SK-N-SH (cell line): ENCODE measurements around the gene EMP1. TPM values are rescaled to one million over a fixed set of nuclear protein-coding genes. Genes with fewer than 3 reads are reported as not detected.
A peak's percentile ranks its signal among the peaks of the same experiment; 100 is the strongest.

ENCODE experiments used
- CTCF ChIA-PET: fragments of 300-600, 350-600 bp; formaldehyde crosslinking; extraction: SDS; loops from one replicate; lab custom pipeline; 2021; lab: Yijun Ruan, JAX
- POLR2A ChIA-PET: fragments of 350-600 bp; sonication (Branson Sonifier 250); formaldehyde crosslinking; extraction: SDS; loops from one replicate; lab custom pipeline; 2020; ENCODE audit warnings: antibody characterized with exemption, inconsistent platforms; lab: Yijun Ruan, JAX
- DNase-seq: peaks from one replicate; pipeline ENCODE4 v3.0.0; 2012
- H2AFZ ChIP-seq: fragments of 200-600 bp; sonication (generic); 2 replicates; pipeline ENCODE4 v1.8.1; 2016; ENCODE audit warnings: antibody characterized with exemption, mild to moderate bottlenecking, low read depth
- H3F3A ChIP-seq: fragments of 200-600 bp; sonication (generic); replicated peaks from 2 replicates; pipeline ENCODE3; 2016; ENCODE audit warnings: antibody characterized with exemption, mild to moderate bottlenecking; ENCODE audit not compliant: insufficient read depth
- H3K27ac ChIP-seq, 2 experiments: fragments of 200-500 bp in 1 of 2; fragments of 200-600 bp in 1 of 2; sonication (Bioruptor generic) in 1 of 2; sonication (generic), shearing (Covaris generic) in 1 of 2; 2 replicates each; pipeline versions ENCODE4 v1.5.1 to v1.6.1; 2014 to 2016; ENCODE audit warnings: low read depth in 2 of 2, inconsistent platforms in 1 of 2, low read length in 1 of 2, mild to moderate bottlenecking in 1 of 2, mixed read lengths in 1 of 2
- H3K27me3 ChIP-seq: fragments of 200-600 bp; sonication (generic), shearing (Covaris generic); 2 replicates; pipeline ENCODE4 v1.6.1; 2016; ENCODE audit warnings: mixed run types; ENCODE audit not compliant: insufficient read depth
- H3K36me3 ChIP-seq, 2 experiments: fragments of 200-500 bp in 1 of 2; fragments of 200-600 bp in 1 of 2; sonication (Bioruptor generic) in 1 of 2; sonication (generic) in 1 of 2; replicated peaks in 1 of 2; 2 replicates each; pipeline versions ENCODE3 to v1.5.1; 2014 to 2016; ENCODE audit warnings: low read length in 1 of 2, mild to moderate bottlenecking in 1 of 2; ENCODE audit not compliant: insufficient read depth in 2 of 2, control insufficient read depth in 1 of 2
- H3K4me1 ChIP-seq, 2 experiments: fragments of 200-500 bp in 1 of 2; fragments of 200-600 bp in 1 of 2; sonication (Bioruptor generic) in 1 of 2; sonication (generic), shearing (Covaris generic) in 1 of 2; 2 replicates each; pipeline versions ENCODE4 v1.5.1 to v1.6.1; 2014 to 2016; ENCODE audit warnings: low read depth in 1 of 2, low read length in 1 of 2, mixed run types in 1 of 2; ENCODE audit not compliant: insufficient read depth in 2 of 2, control insufficient read depth in 1 of 2
- H3K4me2 ChIP-seq: fragments of 200-600 bp; sonication (generic), shearing (Covaris generic); 2 replicates; pipeline ENCODE4 v1.6.1; 2017; ENCODE audit warnings: mixed run types
- H3K4me3 ChIP-seq, 2 experiments: fragments of 200-500 bp in 1 of 2; fragments of 200-600 bp in 1 of 2; sonication (Bioruptor generic) in 1 of 2; sonication (generic), shearing (Covaris generic) in 1 of 2; 2 replicates each; pipeline versions ENCODE4 v1.5.1 to v1.8.1; 2014 to 2016; ENCODE audit warnings: low read depth in 2 of 2, inconsistent platforms in 1 of 2, low read length in 1 of 2, mild to moderate bottlenecking in 1 of 2, mixed read lengths in 1 of 2, moderate library complexity in 1 of 2
- H3K79me2 ChIP-seq: fragments of 200-600 bp; sonication (generic); 2 replicates; pipeline ENCODE4 v1.8.1; 2017; ENCODE audit warnings: mild to moderate bottlenecking; ENCODE audit not compliant: insufficient read depth
- H3K9ac ChIP-seq: fragments of 200-600 bp; sonication (generic); 2 replicates; pipeline ENCODE4 v1.6.1; 2017; ENCODE audit warnings: mixed run types
- H3K9me2 ChIP-seq: fragments of 200-600 bp; sonication (generic); 2 replicates; pipeline ENCODE4 v1.6.1; 2017; ENCODE audit warnings: mixed run types
- H3K9me3 ChIP-seq: fragments of 200-600 bp; sonication (generic); 2 replicates; pipeline ENCODE4 v1.6.1; 2017; ENCODE audit warnings: mixed run types, mild to moderate bottlenecking, moderate library complexity
- H4K20me1 ChIP-seq: fragments of 200-600 bp; sonication (generic); 2 replicates; pipeline ENCODE4 v1.6.1; 2017; ENCODE audit warnings: mild to moderate bottlenecking, mixed run types; ENCODE audit not compliant: insufficient read depth
- CHD2 ChIP-seq: fragments of 150-350 bp; IDR thresholded peaks from 2 replicates; pipeline ENCODE4 v1.6.1; 2018; ENCODE audit warnings: low read length; ENCODE audit not compliant: partially characterized antibody
- CTCF ChIP-seq: fragments of 200-600 bp; sonication (generic); IDR thresholded peaks from 2 replicates; pipeline ENCODE4 v1.6.1; 2017; ENCODE audit warnings: antibody characterized with exemption, mild to moderate bottlenecking, moderate library complexity
- EP300 ChIP-seq, 2 experiments: IDR thresholded peaks; 2 replicates each; pipeline versions ENCODE4 v1.4.0 to v1.6.1; 2012; ENCODE audit warnings: borderline replicate concordance in 1 of 2, low read depth in 1 of 2, low read length in 1 of 2
- FOXJ3 ChIP-seq: sonication (generic); formaldehyde crosslinking; IDR thresholded peaks from 2 replicates; pipeline ENCODE4 v1.5.1; 2020; ENCODE audit warnings: mild to moderate bottlenecking, missing genetic modification reagents
- GABPA ChIP-seq: IDR thresholded peaks from 2 replicates; pipeline ENCODE4 v1.4.0; 2012; ENCODE audit warnings: low read depth, mild to moderate bottlenecking
- GATA2 ChIP-seq: sonication (generic); formaldehyde crosslinking; IDR thresholded peaks from 2 replicates; pipeline ENCODE4 v1.5.0; 2020; ENCODE audit warnings: mild to moderate bottlenecking, missing genetic modification reagents
- IRF3 ChIP-seq: fragments of 150-350 bp; IDR thresholded peaks from 2 replicates; pipeline ENCODE4 v1.6.1; 2016; ENCODE audit warnings: mild to moderate bottlenecking, low read depth, low read length
- MEF2A ChIP-seq: IDR thresholded peaks from 2 replicates; pipeline ENCODE4 v1.4.0; 2012; ENCODE audit warnings: low read depth, borderline replicate concordance
- NFIC ChIP-seq: IDR thresholded peaks from 2 replicates; pipeline ENCODE4 v1.4.0; 2012; ENCODE audit warnings: borderline replicate concordance
- NRF1 ChIP-seq: IDR thresholded peaks from 2 replicates; pipeline ENCODE4 v1.6.1; 2012; ENCODE audit warnings: low read depth, mild to moderate bottlenecking, low read length
- RAD21 ChIP-seq: IDR thresholded peaks from 2 replicates; pipeline ENCODE4 v1.6.1; 2012; ENCODE audit warnings: mild to moderate bottlenecking, low read length
- RCOR1 ChIP-seq: fragments of 150-350 bp; IDR thresholded peaks from 2 replicates; pipeline ENCODE4 v1.6.1; 2017; ENCODE audit warnings: antibody characterized with exemption, low read length
- SIN3A ChIP-seq: IDR thresholded peaks from 2 replicates; pipeline ENCODE4 v1.6.1; 2012; ENCODE audit warnings: low read depth, mild to moderate bottlenecking, low read length, moderate library complexity, borderline replicate concordance
- TCF12 ChIP-seq: IDR thresholded peaks from 2 replicates; pipeline ENCODE4 v1.4.0; 2012
- YY1 ChIP-seq: IDR thresholded peaks from 2 replicates; pipeline ENCODE4 v1.4.0; 2012; ENCODE audit warnings: low read depth, mild to moderate bottlenecking
- ZBTB33 ChIP-seq: IDR thresholded peaks from 2 replicates; pipeline ENCODE4 v1.4.0; 2012; ENCODE audit warnings: low read depth, borderline replicate concordance
- WGBS: methylation state at CpG from one replicate; pipeline ENCODE4 v1.1.6; 2017; ENCODE audit warnings: low lambda C conversion rate; 5-methylcytosine and 5-hydroxymethylcytosine counted together
- polyA plus RNA-seq, 3 experiments: library from polyadenylated mRNA; depleted of rRNA; stranded (reverse); fragments of >200 nt; gene quantifications; 2 replicates each; pipeline ENCODE4 v1.2.3, GENCODE V29; 2012

Gene EMP1
- polyA plus RNA-seq, 1 of the 3 experiments (the other 2 are of a cell fraction) = 67.4 TPM

- TF ChIP-seq GATA2 (CRISPR knock-in tag) (no peak), FOXJ3 (no peak)
Measured at GRCh38 chr12:13198241-13198640, 1.7 kb downstream of the EMP1 start (continued).

GRCh38 chr12:13198876-13199275 is 2.4 kb downstream of the EMP1 start:
- CTCF ChIA-PET = interaction anchor here (4.4 kb wide), 1 partner anchor 13 kb away, joined by 39 read pairs; no protein-coding TSS in a partner anchor
- no peaks in the 10 kb centered on the region for H4K20me1 ChIP-seq
- peaks cover 71% of the 10 kb centered on the region for H3K79me2 ChIP-seq
- H2AFZ ChIP-seq = no peak overlapping the region
- H3K9ac ChIP-seq = 0 out of 2 replicates have a peak overlapping the region, but pooled peaks have one; percentile 92
- no peak for TF ChIP-seq NRF1
- TF ChIP-seq NFIC = peak; percentile 35; the same call in 1 of the 2 replicates
- H3K4me3 ChIP-seq = no peak overlapping the region; a peak in 1 of 4 replicates
- peaks cover 16% of the 10 kb centered on the region for H3F3A ChIP-seq
- DNase-seq = no peak
- peaks cover 12 to 20% of the 10 kb centered on the region in 2 experiments; a peak in 3 of 4 replicates for H3K4me1 ChIP-seq
- 93% methylated on average over 7 of the region's 7 CpGs for WGBS
- H3K9me2 ChIP-seq = no peaks in the 10 kb centered on the region
- H3K9me3 ChIP-seq = no peaks in the 10 kb centered on the region
- H3K4me2 ChIP-seq = peak overlapping the region; percentile 82; the same call in 1 of the 2 replicates
- H3K36me3 ChIP-seq = no peaks in the 10 kb centered on the region
- H3K27ac ChIP-seq = peak overlapping the region in 1 of 2 experiments; percentile 99; a peak in 1 of 4 replicates
- POLR2A ChIA-PET = no interaction called here
- no peaks in the 10 kb centered on the region for H3K27me3 ChIP-seq

DNA sequence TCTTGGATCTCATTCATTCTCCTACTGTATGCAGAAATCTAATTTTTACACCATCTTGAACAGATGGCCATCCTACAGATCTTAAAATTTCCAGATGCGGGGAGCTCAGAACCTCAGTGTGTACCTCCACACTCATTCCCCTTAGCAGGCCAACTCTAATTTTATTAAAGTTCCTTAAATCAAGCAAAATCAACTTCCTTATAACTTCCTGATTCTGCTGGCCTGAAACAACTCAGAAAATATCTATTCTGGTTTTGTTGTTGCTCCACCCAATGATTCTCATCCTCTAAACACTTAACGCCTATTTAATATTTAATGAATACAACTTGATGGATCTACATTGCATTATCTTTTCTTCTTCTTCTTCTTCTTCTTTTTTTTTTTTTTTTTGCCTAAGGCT is 3.1 kb downstream of the EMP1 start:
- Histone ChIP-seq H3K9me3 (no peaks in the 10 kb centered on the region), H3K9ac (no peak overlapping the region), H3K36me3 (no peaks in the 10 kb centered on the region), H3K4me2 (peak overlapping the region; percentile 82; the same call in 1 of the 2 replicates), H4K20me1 (no peaks in the 10 kb centered on the region), H3K27ac (no peak overlapping the region; a peak in 1 of 4 replicates), H2AFZ (no peak overlapping the region), H3K9me2 (no peaks in the 10 kb centered on the region), H3K27me3 (no peaks in the 10 kb centered on the region), H3F3A (peaks cover 20% of the 10 kb centered on the region), H3K4me1 (peaks cover 6 to 18% of the 10 kb centered on the region in 2 experiments; a peak in 3 of 4 replicates), H3K4me3 (no peak overlapping the region), H3K79me2 (peaks cover 78% of the 10 kb centered on the region)
- DNase-seq = no peak
- ChIA-PET CTCF (interaction anchor here (0.7 to 4.4 kb wide), 2 partner anchors 12 kb away, joined by 4 to 39 read pairs; no protein-coding TSS in a partner anchor), POLR2A (no interaction called here)
- no peak for TF ChIP-seq FOXJ3
- TF ChIP-seq IRF3 = no peak
- TF ChIP-seq YY1 = no peak
- no peak for TF ChIP-seq RAD21
- TF ChIP-seq MEF2A = no peak
- no peak for TF ChIP-seq CHD2
- 98% methylated on average over 2 of the region's 2 CpGs for WGBS

- Histone ChIP-seq H2AFZ (no peak overlapping the region), H3K9ac (no peak overlapping the region), H3K27me3 (no peaks in the 10 kb centered on the region), H3K4me2 (no peak overlapping the region; the same call in 1 of the 2 replicates), H3K9me2 (no peaks in the 10 kb centered on the region), H3K4me1 (peaks cover 5 to 18% of the 10 kb centered on the region in 2 experiments; a peak in 3 of 4 replicates), H3F3A (peaks cover 22% of the 10 kb centered on the region), H3K36me3 (no peaks in the 10 kb centered on the region), H3K4me3 (no peak overlapping the region), H3K9me3 (no peaks in the 10 kb centered on the region), H3K79me2 (peaks cover 90% of the 10 kb centered on the region), H4K20me1 (no peaks in the 10 kb centered on the region), H3K27ac (no peak overlapping the region)
- CTCF ChIA-PET = interaction anchor here (0.9 to 4.4 kb wide), 3 partner anchors 11 to 103 kb away, joined by 3 to 39 read pairs (median 3); no protein-coding TSS in a partner anchor
- no peak for DNase-seq
- 80% methylated on average over 8 of the region's 8 CpGs for WGBS
- POLR2A ChIA-PET = no interaction called here
- TF ChIP-seq RAD21 (no peak), RCOR1 (no peak), ZBTB33 (no peak), CTCF (no peak), GABPA (no peak), NRF1 (no peak), TCF12 (no peak), YY1 (no peak), FOXJ3 (no peak), EP300 (IDR thresholded peaks at IDR 0.05; ENCODE audit: borderline replicate concordance in 1 of 2, low read depth in 1 of 2, low read length in 1 of 2) (no peak), SIN3A (no peak)
Measured at GRCh38 chr12:13200841-13201240, 4.3 kb downstream of the EMP1 start.
